Stimulated activated CD8-positive, alpha-beta memory T cell treated with anti-CD3 and anti-CD28 coated beads, Interleukin-15, amount 100 ng/mL, for 48 hours (primary cell): Measurements from ENCODE around the gene FBLN1.
"Not testable (repeated sequence)": the region's sequence is repeated elsewhere in the genome, so short reads cannot be mapped to it uniquely, and the experiment has no call there.

ENCODE experiments used
- DNase-seq, 2 donors: peaks; one replicate each; pipeline ENCODE4 v3.0.0-alpha.2; 2020; ENCODE audit warnings: low read depth in 2 of 2

Gene FBLN1

GRCh38 chr22:45584621-45585436 is 82.1 kb downstream of the FBLN1 start:
- no peak for DNase-seq

DNA sequence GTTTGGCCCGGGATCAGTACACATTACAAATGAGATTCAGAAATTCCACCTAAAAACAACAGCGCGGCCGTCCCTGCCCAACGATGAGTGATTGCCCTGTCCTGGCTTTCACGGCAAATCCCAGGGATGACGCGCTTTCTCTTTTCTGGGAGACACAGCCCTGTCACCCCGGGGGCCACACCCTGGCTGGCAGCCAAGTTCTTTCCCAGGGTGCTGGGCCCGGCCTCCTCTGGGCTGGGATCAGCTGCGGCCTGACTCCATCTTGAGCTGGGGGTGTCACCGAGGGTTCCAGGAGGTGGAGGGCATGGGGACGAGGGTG is 82.7 kb downstream of the FBLN1 start:
- no peak for DNase-seq

GRCh38 chr22:45585946-45586540 is 83.4 kb downstream of the FBLN1 start:
- DNase-seq, result no peak

- no peak for DNase-seq
Observed at GRCh38 chr22:45586651-45587405, 84.1 kb downstream of the FBLN1 start.

- no peak for DNase-seq
Observed at GRCh38 chr22:45587638-45588505, 85.2 kb downstream of the FBLN1 start.

GRCh38 chr22:45589556-45589955 is 86.9 kb downstream of the FBLN1 start:
- DNase-seq, result no peak

DNA sequence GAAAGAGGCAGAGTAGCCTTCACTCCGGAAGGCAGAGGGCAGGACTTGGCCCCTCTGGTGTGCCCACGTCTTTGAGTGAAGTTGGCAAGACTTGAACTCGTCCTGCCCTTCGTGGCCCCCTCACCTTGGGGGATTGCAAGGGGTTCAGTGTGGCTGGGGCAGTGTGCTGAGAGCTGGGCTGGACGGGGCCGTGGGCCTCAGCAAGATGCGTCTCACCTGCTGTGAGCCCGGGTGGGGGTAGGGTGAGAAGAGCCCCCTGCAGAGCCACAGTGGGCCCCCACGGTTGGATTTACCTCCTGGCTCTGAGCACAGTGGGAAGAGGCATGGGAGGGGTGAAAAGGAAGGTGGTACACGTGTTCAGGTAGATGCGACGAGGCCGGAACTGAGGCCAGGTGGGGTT is 87.6 kb downstream of the FBLN1 start:
- no peak for DNase-seq

DNA sequence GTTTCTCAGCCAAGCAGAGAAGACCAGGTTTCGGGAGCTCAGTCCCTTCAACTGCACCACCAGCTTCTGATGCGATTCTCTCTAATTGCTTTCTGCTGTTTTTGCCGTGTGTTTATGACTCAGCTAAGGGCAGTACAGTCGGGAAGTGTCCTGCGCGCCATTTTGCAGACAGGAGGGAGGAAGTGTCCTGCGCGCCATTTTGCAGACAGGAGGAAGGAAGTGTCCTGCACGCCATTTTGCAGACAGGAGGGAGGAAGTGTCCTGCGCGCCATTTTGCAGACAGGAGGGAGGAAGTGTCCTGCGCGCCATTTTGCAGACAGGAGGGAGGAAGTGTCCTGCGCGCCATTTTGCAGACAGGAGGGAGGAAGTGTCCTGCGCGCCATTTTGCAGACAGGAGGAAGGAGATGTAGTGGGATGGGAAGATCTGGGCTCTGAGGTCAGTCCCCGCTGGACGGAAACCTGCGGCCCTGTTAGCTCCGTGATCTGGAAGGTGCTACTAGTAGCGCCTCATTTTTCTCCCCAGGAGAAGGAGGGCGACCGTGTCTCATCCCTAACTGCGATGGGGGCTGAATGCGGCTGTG is 89.0 kb downstream of the FBLN1 start:
- DNase-seq, result not testable (repeated sequence)

- no peak for DNase-seq
Observed at GRCh38 chr22:45594123-45594941, 91.6 kb downstream of the FBLN1 start.

- DNase-seq, result no peak
Observed at GRCh38 chr22:45597460-45598192, 94.9 kb downstream of the FBLN1 start.

DNA sequence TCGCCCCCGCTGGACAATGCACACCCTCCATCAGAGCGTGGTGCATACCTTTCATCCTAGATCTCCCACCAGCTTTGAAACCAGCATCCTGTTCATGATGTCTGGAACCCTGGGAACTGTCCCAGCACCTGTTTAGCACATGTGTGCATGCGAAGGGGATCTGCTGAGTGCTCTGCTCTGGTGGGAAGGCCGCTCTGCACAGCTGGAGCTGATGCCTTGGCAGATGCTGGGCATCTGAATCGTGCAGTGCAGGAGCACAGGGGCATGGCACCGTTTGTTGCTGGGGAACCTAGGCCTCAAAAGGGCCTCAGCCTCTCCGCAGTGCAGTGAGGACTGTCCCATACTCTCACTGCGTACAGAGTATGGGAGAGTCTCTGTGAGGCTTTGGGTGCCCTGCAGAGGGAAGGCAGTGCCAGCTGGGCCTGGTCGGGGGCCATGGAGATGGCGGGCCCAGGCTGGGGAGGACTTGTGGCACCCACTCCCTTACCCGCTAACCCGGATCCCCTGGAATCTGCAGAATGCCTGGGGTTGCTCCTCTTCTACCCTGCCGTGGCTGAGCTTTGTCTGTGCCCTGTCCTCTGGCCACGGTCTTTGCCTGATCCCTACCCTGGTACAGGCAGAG is 96.0 kb downstream of the FBLN1 start:
- DNase-seq, result no peak

DNA sequence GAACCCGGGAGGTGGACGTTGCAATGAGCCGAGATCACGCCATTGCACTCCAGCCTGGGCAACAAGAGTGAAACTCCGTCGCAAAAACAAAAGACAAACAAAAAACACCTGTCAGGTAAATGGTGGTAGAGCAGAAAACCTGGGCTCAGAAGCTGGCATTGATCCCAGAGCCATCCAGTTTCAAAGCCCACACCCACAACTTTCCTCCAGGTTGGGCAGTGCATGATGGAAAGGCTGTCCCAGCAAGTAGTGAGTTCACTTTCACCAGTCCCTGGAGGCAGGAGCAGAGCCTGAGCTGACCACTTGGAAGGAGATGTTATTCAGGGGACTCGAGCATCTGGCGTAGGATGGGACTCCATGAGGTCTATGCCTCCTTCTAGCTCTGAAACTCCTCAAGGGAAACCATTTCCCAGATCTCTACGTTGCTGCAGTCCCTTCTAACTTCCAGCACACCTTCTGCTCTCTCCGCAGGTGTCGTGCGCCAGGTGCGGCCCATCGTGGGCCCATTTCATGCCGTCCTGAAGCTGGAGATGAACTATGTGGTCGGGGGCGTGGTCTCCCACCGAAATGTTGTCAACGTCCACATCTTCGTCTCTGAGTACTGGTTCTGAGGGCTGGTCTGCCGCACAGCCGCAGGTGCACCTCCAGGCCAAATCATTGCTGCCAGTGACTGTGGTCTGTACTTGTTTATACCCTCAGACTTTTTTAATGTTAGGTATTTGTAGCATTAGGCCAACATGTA is 97.3 kb downstream of the FBLN1 start:
- no peak for DNase-seq

DNA sequence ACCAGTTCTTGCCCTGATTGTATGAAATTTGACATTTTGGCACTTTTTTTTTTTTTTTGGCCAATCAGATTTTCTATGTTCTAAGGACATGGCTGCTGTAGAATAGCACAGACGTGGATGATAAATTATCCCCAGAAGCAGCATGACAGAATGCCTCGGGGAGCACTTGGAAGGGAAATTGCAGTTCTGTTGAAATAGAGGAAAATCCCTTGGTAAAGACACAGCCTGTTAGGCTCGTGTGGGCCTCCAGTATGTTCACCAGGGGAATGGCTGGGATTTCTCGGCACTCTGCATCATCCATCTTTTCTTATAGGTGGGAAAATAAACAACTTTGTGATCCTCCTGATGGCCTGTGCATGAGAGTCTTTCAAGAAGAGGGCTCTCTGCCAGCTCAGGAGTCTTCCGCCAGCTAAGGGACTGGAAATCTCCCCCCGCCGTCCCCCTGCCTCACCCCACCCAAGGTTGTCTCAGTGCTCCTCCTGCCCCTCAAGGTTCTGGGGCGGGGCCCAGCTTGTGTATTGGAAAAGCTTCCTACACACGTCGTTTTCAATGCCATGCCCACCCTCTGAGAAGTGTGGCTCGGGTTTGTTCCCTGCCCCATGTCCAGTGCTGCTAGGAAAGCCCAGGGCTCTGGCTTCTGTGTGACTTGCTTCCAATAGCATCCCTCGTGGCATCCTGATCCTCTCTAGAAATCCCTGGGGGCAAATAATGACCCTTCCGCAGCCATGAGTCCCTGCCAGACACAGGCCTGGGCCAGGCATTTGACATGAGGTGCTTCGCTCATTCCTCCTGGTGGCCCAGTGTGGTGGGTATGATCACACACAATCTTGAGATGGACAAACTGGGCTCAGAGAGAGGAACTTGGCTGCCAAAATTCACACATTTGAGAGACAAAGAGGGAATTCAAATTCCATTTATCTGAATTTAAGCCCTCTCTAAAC is 98.4 kb downstream of the FBLN1 start:
- no peak for DNase-seq

DNA sequence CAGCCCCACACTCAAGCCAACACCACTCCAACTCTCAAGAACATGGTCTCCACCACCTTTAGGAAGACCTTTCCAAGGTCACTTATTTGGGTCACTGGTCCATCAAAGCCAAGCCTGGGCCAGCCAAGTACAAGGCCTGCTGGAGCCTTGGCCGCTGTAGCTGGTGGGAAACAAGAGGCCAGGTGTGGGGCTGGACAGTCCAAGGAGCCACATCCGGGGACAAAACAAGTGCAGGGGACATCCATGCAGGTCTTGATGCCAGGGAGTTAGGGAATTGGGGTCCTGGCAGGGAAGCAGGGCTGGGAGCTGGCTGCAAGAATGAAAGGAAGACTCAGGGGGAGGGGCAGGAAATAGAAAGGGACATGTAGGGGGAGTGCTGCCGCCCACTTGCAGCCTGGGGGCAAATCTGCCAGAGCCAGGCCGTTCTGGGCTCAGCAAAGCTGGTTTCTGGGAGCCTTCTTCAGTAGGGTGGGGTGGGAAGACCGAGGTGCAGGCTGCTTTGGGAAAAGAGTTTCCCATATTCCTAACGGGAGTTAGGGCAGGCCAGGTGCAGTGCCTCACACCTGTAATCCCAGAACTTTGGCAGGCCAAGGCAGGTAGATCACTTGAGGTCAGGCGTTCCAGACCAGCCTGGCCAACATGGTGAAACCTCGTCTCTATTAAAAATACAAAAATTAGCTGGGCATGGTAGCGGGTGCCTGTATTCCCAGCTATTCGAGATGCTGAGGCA is 99.5 kb downstream of the FBLN1 start:
- DNase-seq, result no peak

DNA sequence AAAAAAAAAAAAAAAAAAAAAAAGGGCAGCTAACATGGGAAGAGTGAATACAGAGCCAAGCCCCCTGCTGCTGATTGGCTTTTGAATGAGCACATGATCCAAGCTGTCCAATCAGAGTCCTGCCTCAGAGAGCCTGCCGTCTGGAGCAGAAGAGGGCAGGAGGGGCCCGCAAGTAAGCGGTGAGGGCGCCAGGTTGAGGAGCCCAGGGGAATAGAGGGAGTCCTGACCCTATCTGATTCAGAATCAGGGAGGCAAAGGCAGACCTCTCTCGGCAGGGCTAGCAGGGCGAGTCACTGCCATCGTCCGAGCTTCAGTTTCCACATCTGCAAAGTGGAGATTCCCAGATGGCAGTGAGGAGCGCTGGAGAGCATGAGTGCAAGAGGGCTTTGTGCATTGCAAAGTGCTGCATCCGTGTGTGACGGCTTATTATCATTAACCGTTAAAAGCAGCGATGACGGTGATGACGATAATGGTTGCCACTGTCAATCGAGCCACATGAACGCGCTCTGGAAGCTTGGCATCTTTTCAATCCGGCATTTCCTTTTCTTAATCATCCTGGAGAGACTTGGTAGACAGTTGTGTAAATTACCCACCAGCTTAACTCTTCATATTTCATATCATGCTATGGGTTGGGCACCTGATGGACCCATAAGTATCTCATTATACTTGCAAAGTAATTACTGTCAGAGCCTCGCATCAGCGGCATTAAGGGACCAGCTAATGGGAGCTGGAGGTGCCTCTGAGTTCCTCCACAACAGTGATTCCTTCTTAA is 100.3 kb downstream of the FBLN1 start:
- DNase-seq, result no peak

DNA sequence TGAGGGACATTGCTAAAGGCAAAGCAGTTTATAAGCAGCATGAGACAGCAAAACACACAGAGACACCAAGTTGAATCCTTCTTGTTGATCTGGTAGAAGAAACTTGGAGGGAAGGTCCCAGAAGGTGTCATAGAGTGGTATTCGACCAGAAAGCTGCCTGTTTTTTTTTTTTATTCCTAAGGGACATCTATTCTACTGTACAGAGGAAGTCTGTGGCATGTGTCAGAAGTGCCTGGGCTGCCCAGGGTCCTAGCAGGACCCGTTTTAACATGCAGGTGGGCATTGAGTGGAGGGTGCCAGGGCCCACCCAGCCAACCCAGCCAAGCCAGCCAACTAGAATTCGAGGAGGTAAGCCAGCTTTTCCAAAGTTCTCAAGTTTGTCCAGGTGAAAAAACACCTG is 100.9 kb downstream of the FBLN1 start:
- no peak for DNase-seq
